Esophagus squamous epithelium (tissue), 5 donors: ENCODE measurements around the gene FAM98C. TPM values are rescaled to one million over a fixed set of nuclear protein-coding genes. Genes with fewer than 3 reads are reported as not detected.

Experiments used
- DNase-seq: peaks from one replicate; lab custom pipeline; 2025; lab: John Stamatoyannopoulos, UW
- H3K27ac ChIP-seq, 4 donors: fragments of 200-600 bp; sonication (generic); one replicate each; pipeline ENCODE4 v1.5.1; 2016 to 2019; ENCODE audit warnings: mild to moderate bottlenecking in 1 of 4
- H3K27me3 ChIP-seq, 4 donors: fragments of 200-600 bp; sonication (generic); 1 replicate in 3 of 4; 2 replicates in 1 of 4; pipeline versions ENCODE4 v1.5.1 to v1.6.0; 2017 to 2021; ENCODE audit warnings: antibody characterized with exemption in 1 of 4
- H3K36me3 ChIP-seq, 3 donors: fragments of 200-600 bp; sonication (generic); one replicate each; pipeline ENCODE4 v1.5.1; 2016 to 2019
- H3K4me1 ChIP-seq, 3 donors: fragments of 200-600 bp; sonication (generic); one replicate each; pipeline ENCODE4 v1.5.1; 2017 to 2019
- H3K4me3 ChIP-seq, 4 donors: fragments of 200-600 bp; sonication (generic); 1 replicate in 3 of 4; 2 replicates in 1 of 4; pipeline ENCODE4 v1.5.1; 2016 to 2019; ENCODE audit warnings: mild to moderate bottlenecking in 2 of 4, moderate library complexity in 1 of 4
- H3K9me3 ChIP-seq, 3 donors: fragments of 200-600 bp; sonication (generic); one replicate each; pipeline ENCODE4 v1.5.1; 2016 to 2019
- POLR2A ChIP-seq, 4 donors: fragments of 450-650 bp; IDR thresholded peaks; one replicate each; pipeline ENCODE4 v1.6.1; 2017; ENCODE audit warnings: antibody characterized with exemption in 4 of 4, mild to moderate bottlenecking in 4 of 4, moderate library complexity in 3 of 4
- WGBS, 2 donors: methylation state at CpG; one replicate each; pipeline ENCODE4 v1.1.5; 2018; 5-methylcytosine and 5-hydroxymethylcytosine counted together
- intact Hi-C: fragments of 100-400 bp; cut with DNase I; formaldehyde crosslinking; loops from one replicate; pipeline ENCODE4 v1.15.0; 2022
- total RNA-seq, 4 donors: library from RNA; depleted of rRNA; stranded (reverse); fragments of >200 nt; gene quantifications; one replicate each; pipeline ENCODE4 v1.1.0, GENCODE V29; 2016
- TF ChIP-seq, protein P1 (sequence below), 6 experiments: fragments of 450-650 bp in 4 of 6; fragments of 200-600 bp in 2 of 6; sonication (generic) in 2 of 6; IDR thresholded peaks; one replicate each; pipeline ENCODE4 v1.5.1; 2016 to 2019; ENCODE audit warnings: antibody characterized with exemption in 6 of 6, mild to moderate bottlenecking in 4 of 6, moderate library complexity in 4 of 6
- donor health status: DM: yes; HTN: yes; CAD: no.

The FAM98C gene
- total RNA-seq: 10 to 100 TPM; 14.4 to 40.0 (median 21.2) TPM

DNA sequence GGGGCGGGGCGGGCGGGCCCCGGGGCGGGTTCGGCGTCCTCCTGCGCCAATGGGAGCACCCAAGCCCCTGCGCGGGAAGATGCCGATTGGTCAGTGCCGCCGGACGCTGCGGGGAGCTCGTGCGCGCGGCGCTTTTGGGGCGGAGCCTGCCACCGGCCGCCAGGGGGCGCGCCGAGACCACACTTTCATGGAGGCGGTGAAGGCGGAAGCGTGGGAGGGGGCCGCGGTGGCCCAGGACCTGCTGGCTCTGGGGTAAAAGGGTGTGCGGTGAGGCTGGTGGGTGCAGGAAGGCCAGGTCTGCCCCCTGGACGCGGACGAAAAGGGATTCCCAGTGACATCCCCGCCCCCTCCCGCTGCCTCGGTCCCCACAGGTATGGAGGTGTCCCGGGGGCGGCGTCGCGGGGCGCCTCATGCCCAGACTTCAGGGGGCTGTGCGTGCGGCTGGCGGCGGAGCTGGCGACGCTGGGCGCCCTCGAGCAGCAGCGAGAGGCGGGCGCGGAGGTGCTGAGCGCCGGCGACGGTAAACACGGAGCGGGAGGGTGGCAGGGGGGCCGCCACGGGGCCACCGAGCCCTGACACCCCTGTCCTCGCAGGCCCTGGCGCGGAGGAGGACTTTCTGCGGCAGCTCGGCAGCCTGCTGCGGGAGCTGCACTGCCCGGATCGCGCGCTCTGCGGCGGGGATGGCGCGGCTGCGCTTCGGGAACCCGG is at the start of gene FAM98C:
FAM98C (plus strand) TSS at position 127 of the 708 bp plus-strand sequence; CDS start at position 188, 61 bp downstream.
- no peaks in the 10 kb centered on the region for H3K9me3 ChIP-seq
- H3K4me3 ChIP-seq: peak within 1 kb of the TSS; percentile 71 to 97 (median 77)
- no CpG with 5 or more reads among the region's 82 CpGs for WGBS, 2 donors
- peak in 2 of 4 donors; percentile 9 to 58 for TF ChIP-seq POLR2A (IDR thresholded peaks at IDR 0.05)
- TF ChIP-seq, protein P1, sequence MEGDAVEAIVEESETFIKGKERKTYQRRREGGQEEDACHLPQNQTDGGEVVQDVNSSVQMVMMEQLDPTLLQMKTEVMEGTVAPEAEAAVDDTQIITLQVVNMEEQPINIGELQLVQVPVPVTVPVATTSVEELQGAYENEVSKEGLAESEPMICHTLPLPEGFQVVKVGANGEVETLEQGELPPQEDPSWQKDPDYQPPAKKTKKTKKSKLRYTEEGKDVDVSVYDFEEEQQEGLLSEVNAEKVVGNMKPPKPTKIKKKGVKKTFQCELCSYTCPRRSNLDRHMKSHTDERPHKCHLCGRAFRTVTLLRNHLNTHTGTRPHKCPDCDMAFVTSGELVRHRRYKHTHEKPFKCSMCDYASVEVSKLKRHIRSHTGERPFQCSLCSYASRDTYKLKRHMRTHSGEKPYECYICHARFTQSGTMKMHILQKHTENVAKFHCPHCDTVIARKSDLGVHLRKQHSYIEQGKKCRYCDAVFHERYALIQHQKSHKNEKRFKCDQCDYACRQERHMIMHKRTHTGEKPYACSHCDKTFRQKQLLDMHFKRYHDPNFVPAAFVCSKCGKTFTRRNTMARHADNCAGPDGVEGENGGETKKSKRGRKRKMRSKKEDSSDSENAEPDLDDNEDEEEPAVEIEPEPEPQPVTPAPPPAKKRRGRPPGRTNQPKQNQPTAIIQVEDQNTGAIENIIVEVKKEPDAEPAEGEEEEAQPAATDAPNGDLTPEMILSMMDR (IDR thresholded peaks at IDR 0.05): peak; percentile 96 to 100 (median 99)
- H3K4me1 ChIP-seq: peaks cover 5 to 20% (median 11%) of the 10 kb centered on the region in 3 donors
- peak; percentile 90 for DNase-seq
- peaks cover 0 to 35% (median 9%) of the 10 kb centered on the region in 3 donors for H3K36me3 ChIP-seq
- H3K27ac ChIP-seq: peak within 1 kb of the TSS; percentile 90 to 95 (median 92)
- H3K27me3 ChIP-seq: peaks cover 0 to 29% (median 2%) of the 10 kb centered on the region in 4 donors
- intact Hi-C loops: no loop called here

DNA sequence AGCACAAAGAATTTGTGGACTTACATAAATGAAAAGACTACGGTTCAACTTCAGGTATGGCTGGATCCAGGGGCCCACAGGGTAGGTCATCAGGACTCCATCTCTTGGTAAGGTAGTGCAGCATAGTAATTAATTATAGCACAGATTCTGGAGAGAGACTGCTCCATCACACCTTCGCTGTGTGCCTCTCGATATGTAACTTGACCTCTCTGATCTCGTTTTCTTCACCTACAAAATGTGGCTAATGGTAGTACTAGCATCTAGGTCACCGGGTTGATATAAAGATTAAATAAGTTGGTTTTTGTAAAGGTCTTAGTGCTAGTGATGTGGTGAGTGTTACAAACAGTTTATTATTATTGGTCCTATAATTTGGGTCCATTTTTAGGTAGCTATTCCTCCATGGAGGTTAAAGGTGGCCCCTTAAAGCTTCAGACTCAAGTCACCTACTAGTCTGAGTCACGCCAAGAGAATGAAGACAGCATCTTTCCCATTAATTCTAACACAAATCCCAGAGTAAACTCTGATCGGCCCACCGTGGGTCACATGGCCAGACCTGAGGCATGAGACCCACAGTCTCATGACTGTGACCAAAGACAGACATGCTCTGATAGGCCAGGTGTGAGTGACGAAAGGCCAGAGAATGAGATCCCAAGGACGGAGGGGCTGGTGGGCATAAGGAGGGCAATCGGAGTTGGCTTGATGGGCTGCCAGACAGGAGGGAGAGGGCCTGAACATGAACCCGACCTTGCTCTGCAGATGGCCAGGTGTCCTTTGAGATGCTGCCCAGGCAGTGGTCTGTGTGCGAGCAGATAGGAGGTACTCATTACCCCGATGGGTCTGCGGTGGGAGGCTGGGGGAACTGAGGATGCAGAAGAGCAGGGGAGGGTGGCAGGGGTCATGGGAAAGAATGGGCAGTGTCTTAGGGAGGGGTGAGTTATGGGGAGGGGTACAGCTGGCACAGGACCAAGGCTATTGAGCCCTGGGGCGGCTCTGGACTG is 46.9 kb upstream of the FAM98C start:
- no peak for DNase-seq
- TF ChIP-seq, protein P1 (IDR thresholded peaks at IDR 0.05): no peak
- TF ChIP-seq POLR2A (IDR thresholded peaks at IDR 0.05): no peak
- Histone ChIP-seq H3K36me3 (no peaks in the 10 kb centered on the region), H3K4me1 (peaks cover 0 to under 1% (median 0%) of the 10 kb centered on the region in 3 donors), H3K27me3 (peaks cover 0 to 87% (median 0%) of the 10 kb centered on the region in 4 donors), H3K9me3 (no peaks in the 10 kb centered on the region), H3K4me3 (no peak overlapping the region), H3K27ac (no peak overlapping the region)
- intact Hi-C loops: no loop called here
- 62 to 66% methylated on average over 16 of the region's 16 CpGs for WGBS, 2 donors

DNA sequence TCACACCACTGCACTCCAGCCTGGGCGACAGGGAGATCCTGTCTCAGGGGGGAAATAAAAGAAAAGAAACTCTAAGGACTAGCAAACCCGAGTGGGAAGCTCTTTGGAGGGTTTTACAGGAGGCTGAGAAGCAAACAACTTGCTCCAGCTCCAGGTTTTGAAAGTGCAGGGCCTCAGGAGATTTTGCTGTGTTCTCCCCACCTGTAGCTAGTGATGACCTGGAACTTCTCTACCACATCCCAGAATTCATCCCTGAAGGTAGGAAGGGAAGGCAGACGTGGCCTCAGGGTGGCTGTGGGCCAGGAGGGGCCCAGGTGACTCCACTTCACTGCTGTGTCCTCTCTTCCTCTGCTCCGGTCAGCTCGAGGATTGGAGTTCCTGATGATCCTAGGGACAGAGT is 44.8 kb upstream of the FAM98C start:
- H3K27me3 ChIP-seq: peaks cover 0 to 82% (median 0%) of the 10 kb centered on the region in 4 donors
- H3K27ac ChIP-seq: no peak overlapping the region
- TF ChIP-seq, protein P1 (IDR thresholded peaks at IDR 0.05): no peak
- TF ChIP-seq POLR2A (IDR thresholded peaks at IDR 0.05): no peak
- no peaks in the 10 kb centered on the region for H3K36me3 ChIP-seq
- 28 to 42% methylated on average over 2 to 5 of the region's 5 CpGs for WGBS, 2 donors
- intact Hi-C loops: no loop called here
- H3K4me3 ChIP-seq: no peak overlapping the region
- H3K9me3 ChIP-seq: no peaks in the 10 kb centered on the region
- no peak for DNase-seq
- H3K4me1 ChIP-seq: peaks cover 3 to 21% (median 13%) of the 10 kb centered on the region in 3 donors

DNA sequence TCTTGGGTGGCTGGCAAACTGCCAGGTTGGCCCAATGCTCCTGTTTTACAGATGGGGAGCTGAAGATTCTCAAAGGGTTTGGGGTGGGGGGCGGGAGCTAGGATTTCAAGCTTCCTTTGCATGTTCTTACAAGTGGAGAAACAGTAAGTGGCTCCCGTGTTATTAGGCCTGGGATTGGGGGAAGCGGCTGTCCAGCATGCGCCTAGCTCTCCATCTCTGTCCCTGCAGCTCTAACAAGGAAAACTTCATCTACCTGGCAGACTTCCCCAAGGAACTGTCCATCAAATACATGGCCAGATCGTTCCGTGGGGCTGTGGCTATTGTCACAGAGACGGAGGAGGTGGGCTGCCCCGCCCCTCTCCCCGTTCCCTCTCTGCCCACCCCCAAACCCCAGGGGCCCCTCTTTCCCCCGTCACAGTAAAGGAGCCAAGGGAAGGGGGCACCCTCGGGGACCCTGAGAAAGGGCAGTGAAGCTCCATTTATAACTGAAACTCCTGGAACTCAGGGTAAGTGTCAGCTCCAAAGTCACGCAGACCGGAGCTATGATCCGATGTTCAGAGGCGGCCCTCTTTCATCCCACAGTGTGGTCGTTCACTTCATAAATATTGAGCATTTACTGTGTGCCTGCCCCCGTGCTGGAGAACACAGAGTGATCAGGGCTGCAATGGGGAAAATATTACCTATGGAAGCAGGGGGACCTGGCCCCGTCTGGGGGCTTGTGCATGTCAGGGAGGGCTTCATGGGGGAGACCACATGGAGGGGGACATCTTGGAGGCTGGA is 43.5 kb upstream of the FAM98C start:
- H3K27me3 ChIP-seq: peaks cover 0 to 73% (median 0%) of the 10 kb centered on the region in 4 donors
- intact Hi-C loops: no loop called here

More for the DNA sequence above, 43.5 kb upstream of the FAM98C start:
- Histone ChIP-seq H3K4me3 (no peak overlapping the region), H3K27ac (no peak overlapping the region), H3K4me1 (peaks cover 3 to 22% (median 13%) of the 10 kb centered on the region in 3 donors), H3K9me3 (no peaks in the 10 kb centered on the region), H3K36me3 (no peaks in the 10 kb centered on the region)
- 56 to 100% methylated on average over 1 to 7 of the region's 18 CpGs for WGBS, 2 donors
- no peak for DNase-seq
- TF ChIP-seq POLR2A (IDR thresholded peaks at IDR 0.05): no peak
- TF ChIP-seq, protein P1 (IDR thresholded peaks at IDR 0.05): no peak
